Ovary (tissue), 3 donors: ENCODE measurements around the gene FOXQ1.

Experiments used
- CTCF ChIP-seq, 3 donors: fragments of 450-650 bp in 2 of 3; fragments of 200-600 bp in 1 of 3; IDR thresholded peaks; one replicate each; pipeline versions ENCODE4 v1.5.1 to v1.8.0; 2016 to 2022; ENCODE audit warnings: antibody characterized with exemption in 3 of 3, mild to moderate bottlenecking in 1 of 3
- EP300 ChIP-seq: sonication (generic); formaldehyde crosslinking; IDR thresholded peaks from one replicate; pipeline ENCODE4 v1.6.1; 2017; ENCODE audit warnings: antibody characterized with exemption
- donor health status: DM: no; HTN: no; CAD: no.

GRCh38 chr6:1324936-1325335 lies 13.0 kb downstream of the FOXQ1 start:
- TF ChIP-seq CTCF (IDR thresholded peaks at IDR 0.05) (no peak), EP300 (no peak)
